ENCODE measurements around the gene KRT33A.

DNA sequence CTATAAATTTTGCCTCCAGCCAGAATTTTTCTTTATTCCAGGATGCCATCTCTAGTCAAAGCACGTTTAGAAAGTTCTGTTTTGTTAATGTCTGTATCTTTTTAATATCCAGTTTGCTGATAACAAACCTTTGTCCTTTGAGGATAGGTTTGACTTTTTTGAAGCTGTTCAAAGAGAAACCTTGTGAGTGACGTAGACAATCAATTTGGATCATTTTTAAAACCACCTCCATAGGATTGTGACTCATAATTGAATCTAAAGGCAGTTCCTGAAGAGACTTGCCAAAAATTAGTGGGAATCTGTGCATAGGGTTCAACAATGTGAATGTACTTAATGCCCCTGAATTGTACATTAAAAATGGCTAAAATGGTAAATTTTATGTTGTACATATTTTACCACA lies 40.9 kb upstream of the KRT33A start:
- TF ChIP-seq GATA2 (IDR thresholded peaks at IDR 0.05; ENCODE audit: low read depth, low read length) (no peak), GATA3 (IDR thresholded peaks at IDR 0.05; ENCODE audit: low read depth, low read length) (no peak)
